ENCODE measurements around the gene MGAT4D.
"Not testable (repeated sequence)": the region's sequence is repeated elsewhere in the genome, so short reads cannot be mapped to it uniquely, and the experiment has no call there.

MGAT4D gene

DNA sequence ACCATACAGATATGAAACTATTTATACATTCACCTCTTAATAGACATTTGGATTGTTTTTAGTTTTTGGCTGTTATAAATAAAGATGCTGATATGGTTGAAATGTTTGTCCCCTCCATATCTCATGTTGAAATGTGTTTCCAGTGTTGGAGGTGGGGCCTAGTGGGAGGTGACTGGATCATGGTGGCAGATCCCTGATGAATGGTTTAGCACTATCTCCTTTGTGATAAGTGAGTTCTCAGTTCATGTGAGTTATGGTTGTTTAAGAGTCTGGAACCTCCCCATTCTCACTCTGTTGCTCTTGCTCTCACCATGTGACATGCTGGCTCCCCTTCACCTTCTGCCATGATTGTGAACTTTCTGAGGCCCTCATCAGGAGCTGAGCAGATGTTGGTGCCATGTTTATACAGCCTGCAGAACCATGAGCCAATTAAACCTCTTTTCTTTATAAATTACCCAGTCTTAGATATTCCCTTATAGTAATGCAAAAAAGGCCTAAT is 58.4 kb downstream of the MGAT4D start:
- no peak for DNase-seq (ENCODE audit: low spot score)

- DNase-seq (ENCODE audit: low spot score) = no peak
These were observed 70.1 kb downstream of the MGAT4D start for GRCh38 chr4:140427919-140428471.

GRCh38 chr4:140427106-140427918 is 70.8 kb downstream of the MGAT4D start, which contains the start of gene CLGN:
CLGN (minus strand) TSS chr4:140427648; CDS start chr4:140413078, 14,570 bp downstream.
- peak; percentile 97 for DNase-seq (ENCODE audit: low spot score)

GRCh38 chr4:140426610-140427105 is 71.4 kb downstream of the MGAT4D start:
- peak; percentile 82 for DNase-seq (ENCODE audit: low spot score)

- DNase-seq (ENCODE audit: low spot score) = no peak
These were observed 75.0 kb downstream of the MGAT4D start for GRCh38 chr4:140423106-140423505.

DNA sequence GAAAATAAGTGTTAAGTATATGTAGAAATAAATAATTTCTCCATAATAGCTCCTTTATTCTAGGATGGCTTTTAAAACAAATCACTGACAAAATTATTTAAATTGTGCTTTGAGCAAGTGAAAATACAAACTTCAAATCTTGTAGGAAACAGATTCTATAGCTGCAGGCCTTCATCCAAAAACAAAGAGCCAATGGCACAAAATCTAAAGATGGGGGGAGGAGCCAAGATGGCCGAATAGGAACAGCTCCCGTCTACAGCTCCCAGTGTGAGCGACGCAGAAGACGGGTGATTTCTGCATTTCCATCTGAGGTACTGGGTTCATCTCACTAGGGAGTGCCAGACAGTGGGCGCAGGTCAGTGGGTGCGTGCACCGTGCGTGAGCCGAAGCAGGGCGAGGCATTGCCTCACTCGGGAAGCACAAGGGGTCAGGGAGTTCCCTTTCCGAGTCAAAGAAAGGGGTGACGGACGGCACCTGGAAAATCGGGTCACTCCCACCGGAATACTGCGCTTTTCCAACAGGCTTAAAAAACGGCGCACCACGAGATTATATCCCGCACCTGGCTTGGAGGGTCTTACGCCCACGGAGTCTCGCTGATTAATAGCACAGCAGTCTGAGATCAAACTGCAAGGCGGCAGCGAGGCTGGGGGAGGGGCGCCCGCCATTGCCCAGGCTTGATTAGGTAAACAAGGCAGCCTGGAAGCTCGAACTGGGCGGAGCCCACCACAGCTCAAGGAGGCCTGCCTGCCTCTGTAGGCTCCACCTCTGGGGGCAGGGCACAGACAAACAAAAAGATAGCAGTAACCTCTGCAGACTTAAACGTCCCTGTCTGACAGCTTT is 84.7 kb downstream of the MGAT4D start:
- not testable (repeated sequence) for DNase-seq (ENCODE audit: low spot score)

GRCh38 chr4:140408974-140409373 is 89.1 kb downstream of the MGAT4D start:
- no peak for DNase-seq (ENCODE audit: low spot score)

DNA sequence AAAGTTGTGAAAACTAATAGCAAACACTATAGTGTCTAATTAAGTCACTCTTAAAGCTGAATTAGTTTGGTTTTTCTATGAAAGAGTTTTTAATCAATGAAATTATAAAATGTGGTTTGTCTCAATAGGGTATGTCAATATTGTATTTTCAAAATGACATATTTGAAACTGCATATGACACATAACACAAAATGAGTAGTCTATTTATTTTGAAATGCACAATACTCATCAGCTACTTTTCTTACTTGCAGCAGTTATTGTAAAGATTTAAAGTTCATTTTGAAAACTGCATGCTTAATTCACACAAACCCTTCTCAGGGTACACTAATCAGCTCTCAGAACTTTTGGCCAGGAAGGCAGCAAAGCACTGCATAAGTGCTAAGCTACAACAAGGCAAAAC is 91.8 kb downstream of the MGAT4D start:
- DNase-seq (ENCODE audit: low spot score) = no peak

DNA sequence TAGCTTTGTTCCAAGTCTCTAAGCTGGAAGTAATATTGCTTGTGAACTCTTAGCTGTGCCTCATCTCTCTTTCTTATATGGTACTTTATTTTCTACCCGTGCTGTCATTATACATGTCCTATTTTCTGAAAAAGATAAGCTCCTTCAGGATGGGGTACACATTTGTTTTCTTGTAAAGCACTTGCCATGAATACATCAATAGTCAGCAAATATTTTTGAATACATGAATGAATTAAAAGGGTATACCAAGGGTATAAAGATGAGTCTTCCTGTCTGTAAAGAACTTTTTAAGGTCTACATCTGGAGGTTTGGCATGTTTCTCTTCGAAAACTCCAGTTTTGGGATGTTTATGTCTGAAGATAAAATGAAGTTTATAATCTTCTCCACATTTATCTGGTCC is 98.0 kb downstream of the MGAT4D start:
- DNase-seq (ENCODE audit: low spot score) = no peak

GRCh38 chr4:140395668-140396067 is 102.4 kb downstream of the MGAT4D start:
- peak; percentile 16 for DNase-seq (ENCODE audit: low spot score)

Data from D341Med (cell line).